Measurements from ENCODE around the gene PRAMEF33.
"Not testable (repeated sequence)": the region's sequence is repeated elsewhere in the genome, so short reads cannot be mapped to it uniquely, and the experiment has no call there.

DNA sequence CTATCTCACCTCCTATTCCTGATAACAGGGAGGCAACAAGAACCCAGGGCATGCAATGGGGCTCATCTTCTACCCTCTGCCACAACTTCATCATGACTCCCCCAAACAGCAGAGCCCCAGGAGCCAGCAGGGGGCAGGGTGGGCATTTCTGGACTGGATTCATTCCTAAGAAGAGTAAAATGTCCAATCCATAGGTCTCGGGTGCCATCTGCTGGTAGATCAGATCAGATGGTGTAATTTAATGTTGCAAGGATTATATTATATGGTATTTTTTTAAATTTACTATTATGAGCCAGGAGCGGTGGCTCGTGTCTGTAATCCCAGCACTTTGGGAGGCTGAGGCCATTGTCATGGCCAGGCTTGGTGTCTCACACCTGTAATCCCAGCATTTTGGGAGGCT is 38.2 kb upstream of the PRAMEF33 start:
- TF ChIP-seq, protein P1, sequence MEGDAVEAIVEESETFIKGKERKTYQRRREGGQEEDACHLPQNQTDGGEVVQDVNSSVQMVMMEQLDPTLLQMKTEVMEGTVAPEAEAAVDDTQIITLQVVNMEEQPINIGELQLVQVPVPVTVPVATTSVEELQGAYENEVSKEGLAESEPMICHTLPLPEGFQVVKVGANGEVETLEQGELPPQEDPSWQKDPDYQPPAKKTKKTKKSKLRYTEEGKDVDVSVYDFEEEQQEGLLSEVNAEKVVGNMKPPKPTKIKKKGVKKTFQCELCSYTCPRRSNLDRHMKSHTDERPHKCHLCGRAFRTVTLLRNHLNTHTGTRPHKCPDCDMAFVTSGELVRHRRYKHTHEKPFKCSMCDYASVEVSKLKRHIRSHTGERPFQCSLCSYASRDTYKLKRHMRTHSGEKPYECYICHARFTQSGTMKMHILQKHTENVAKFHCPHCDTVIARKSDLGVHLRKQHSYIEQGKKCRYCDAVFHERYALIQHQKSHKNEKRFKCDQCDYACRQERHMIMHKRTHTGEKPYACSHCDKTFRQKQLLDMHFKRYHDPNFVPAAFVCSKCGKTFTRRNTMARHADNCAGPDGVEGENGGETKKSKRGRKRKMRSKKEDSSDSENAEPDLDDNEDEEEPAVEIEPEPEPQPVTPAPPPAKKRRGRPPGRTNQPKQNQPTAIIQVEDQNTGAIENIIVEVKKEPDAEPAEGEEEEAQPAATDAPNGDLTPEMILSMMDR (IDR thresholded peaks at IDR 0.05; ENCODE audit: low read depth, low read length), result not testable (repeated sequence)
- TF ChIP-seq POLR2A (IDR thresholded peaks at IDR 0.05; ENCODE audit: extremely low read depth, insufficient read length), result not testable (repeated sequence)
